HUES48 (cell line): ENCODE data around the gene SENP7.
"Not testable (repeated sequence)": the region's sequence is repeated elsewhere in the genome, so short reads cannot be mapped to it uniquely, and the experiment has no call there.

Experiments used
- H3K27ac ChIP-seq: one replicate; pipeline ENCODE4 v1.7.0; 2013; ENCODE audit warnings: low read depth, low read length, inconsistent platforms
- H3K27me3 ChIP-seq: 2 replicates; pipeline ENCODE4 v1.6.1; 2013; ENCODE audit warnings: mild to moderate bottlenecking, low read length; ENCODE audit not compliant: control insufficient read depth, insufficient read depth
- H3K36me3 ChIP-seq: 2 replicates; pipeline ENCODE4 v1.6.1; 2013; ENCODE audit warnings: low read length; ENCODE audit not compliant: control insufficient read depth, insufficient read depth
- H3K4me1 ChIP-seq: 2 replicates; pipeline ENCODE4 v1.6.1; 2013; ENCODE audit warnings: mild to moderate bottlenecking, low read length; ENCODE audit not compliant: control insufficient read depth, insufficient read depth
- H3K4me3 ChIP-seq: 2 replicates; pipeline ENCODE4 v1.5.1; 2013; ENCODE audit warnings: mild to moderate bottlenecking, low read depth, low read length
- H3K9ac ChIP-seq: 2 replicates; pipeline ENCODE4 v1.6.1; 2013; ENCODE audit warnings: mild to moderate bottlenecking, low read depth, low read length, moderate library complexity
- H3K9me3 ChIP-seq: 2 replicates; pipeline ENCODE4 v1.6.1; 2013; ENCODE audit warnings: low read length; ENCODE audit not compliant: control insufficient read depth, insufficient read depth

SENP7 gene, protein sequence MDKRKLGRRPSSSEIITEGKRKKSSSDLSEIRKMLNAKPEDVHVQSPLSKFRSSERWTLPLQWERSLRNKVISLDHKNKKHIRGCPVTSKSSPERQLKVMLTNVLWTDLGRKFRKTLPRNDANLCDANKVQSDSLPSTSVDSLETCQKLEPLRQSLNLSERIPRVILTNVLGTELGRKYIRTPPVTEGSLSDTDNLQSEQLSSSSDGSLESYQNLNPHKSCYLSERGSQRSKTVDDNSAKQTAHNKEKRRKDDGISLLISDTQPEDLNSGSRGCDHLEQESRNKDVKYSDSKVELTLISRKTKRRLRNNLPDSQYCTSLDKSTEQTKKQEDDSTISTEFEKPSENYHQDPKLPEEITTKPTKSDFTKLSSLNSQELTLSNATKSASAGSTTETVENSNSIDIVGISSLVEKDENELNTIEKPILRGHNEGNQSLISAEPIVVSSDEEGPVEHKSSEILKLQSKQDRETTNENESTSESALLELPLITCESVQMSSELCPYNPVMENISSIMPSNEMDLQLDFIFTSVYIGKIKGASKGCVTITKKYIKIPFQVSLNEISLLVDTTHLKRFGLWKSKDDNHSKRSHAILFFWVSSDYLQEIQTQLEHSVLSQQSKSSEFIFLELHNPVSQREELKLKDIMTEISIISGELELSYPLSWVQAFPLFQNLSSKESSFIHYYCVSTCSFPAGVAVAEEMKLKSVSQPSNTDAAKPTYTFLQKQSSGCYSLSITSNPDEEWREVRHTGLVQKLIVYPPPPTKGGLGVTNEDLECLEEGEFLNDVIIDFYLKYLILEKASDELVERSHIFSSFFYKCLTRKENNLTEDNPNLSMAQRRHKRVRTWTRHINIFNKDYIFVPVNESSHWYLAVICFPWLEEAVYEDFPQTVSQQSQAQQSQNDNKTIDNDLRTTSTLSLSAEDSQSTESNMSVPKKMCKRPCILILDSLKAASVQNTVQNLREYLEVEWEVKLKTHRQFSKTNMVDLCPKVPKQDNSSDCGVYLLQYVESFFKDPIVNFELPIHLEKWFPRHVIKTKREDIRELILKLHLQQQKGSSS

DNA sequence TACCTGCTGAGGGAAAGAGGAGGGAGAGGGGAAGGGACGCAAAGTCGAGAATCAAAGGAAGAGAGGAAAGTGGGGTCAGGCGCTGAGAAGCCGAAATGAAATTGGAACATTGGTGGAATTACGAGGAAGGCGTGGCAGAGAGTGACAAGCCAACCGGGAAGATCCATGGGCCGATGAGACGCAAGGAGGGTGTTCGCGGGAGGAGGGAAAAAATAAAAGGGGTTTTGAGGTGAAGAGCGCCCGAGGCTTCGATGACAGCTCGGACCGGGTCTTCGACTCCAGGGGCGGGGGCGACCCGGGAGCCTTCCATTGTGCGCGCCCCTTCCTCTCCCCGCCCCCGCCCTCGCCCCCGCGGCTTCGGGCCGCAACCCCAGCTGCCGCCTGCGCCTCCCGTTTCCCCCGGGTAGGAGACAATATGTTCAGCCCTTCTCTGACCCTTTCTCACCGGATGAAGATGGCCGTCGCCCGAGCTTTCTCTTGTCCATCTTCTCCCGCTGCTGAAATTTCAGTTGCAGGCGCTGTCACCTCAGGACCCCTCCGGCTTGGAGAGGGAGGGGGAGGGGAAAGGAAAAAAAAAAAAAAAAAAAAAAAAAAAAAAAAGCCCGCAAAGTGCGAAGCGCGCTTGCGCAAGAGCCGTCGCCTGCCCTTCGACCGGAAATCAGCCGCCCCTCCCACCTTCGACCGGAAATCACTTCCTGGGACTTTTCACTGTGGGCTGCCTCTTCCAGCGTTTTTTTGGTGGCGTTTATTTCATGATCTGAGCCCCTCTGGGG, at the start of gene SENP7:
Gene SENP7, minus strand, starts transcription at position 567 of the 773 bp plus-strand sequence. Its CDS starts 82 bp downstream, at position 485.
- no peaks in the 10 kb centered on the region for H3K27me3 ChIP-seq
- peaks cover 16% of the 10 kb centered on the region for H3K4me1 ChIP-seq
- peak within 1 kb of the TSS; percentile 91 for H3K4me3 ChIP-seq
- peak within 1 kb of the TSS; percentile 37 for H3K9ac ChIP-seq
- no peaks in the 10 kb centered on the region for H3K36me3 ChIP-seq
- H3K27ac ChIP-seq: peak within 1 kb of the TSS; percentile 91
- no peaks in the 10 kb centered on the region for H3K9me3 ChIP-seq

DNA sequence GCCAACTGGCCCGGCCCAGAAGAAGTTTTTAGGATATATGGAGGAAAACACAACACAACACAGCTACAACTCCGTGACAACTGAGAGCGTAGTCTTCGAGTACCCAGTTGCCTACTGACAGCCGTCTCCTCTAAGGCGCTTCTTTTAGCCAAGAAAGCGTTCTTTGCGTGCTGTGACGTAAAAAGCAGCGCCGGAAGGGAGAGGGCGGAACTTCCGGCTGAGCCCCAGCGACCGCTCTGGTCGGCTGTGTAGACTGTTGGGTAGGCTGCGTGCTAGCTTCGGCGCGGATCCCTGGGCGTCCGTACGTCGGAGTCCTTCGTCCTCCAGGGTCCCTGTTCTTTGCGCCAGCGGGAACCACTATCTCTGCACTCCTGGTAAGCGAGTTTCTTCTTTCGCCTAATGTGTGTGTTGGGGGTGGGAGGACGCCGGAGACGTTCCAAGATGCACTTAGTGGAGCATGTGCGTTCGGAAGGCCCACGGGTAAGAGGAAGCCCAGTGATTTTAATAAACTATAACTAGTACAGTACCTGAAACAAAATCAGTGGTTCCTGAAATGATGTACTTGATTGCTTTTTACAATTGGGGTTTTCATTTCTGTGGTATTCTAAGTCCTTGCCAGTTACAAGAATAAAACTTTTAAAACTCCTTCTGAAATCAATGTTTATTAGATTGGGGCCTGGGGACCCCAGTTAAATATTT, 48.8 kb upstream of the SENP7 start, which contains the start of gene TRMT10C:
Gene TRMT10C, plus strand, starts transcription at position 239 of the 699 bp plus-strand sequence. CDS start 2,914 bp downstream, outside the sequence.
- Histone ChIP-seq H3K4me3 (peak within 1 kb of the TSS; percentile 89), H3K27ac (peak within 1 kb of the TSS; percentile 93), H3K9ac (peak within 1 kb of the TSS; percentile 86), H3K27me3 (no peaks in the 10 kb centered on the region), H3K36me3 (peaks cover 34% of the 10 kb centered on the region), H3K9me3 (no peaks in the 10 kb centered on the region), H3K4me1 (peaks cover 4% of the 10 kb centered on the region; the same call in 1 of the 2 replicates)

DNA sequence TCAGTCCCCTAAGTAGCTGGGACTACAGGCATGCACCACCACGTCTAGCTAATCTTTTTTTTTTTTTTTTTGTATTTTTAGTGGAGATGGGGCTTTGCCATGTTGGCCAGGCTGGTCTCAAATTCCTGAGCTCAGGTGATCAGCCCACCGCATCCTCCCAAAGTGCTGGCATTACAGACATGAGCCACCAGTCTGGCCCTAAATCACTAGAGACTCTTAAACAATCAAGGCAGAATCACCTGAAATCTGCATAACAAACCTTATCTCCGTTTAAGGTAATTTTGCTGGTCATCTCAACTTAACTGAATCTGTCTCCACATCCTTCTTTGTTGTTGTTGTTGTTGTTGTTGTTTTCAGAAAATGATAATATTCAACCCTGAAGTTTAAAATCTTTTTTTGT, 43.1 kb upstream of the SENP7 start:
- Histone ChIP-seq H3K27ac (no peak overlapping the region), H3K4me1 (peaks cover 11% of the 10 kb centered on the region), H3K36me3 (no peaks in the 10 kb centered on the region), H3K9ac (no peak overlapping the region), H3K27me3 (no peaks in the 10 kb centered on the region), H3K9me3 (peaks cover 10% of the 10 kb centered on the region; the same call in 1 of the 2 replicates), H3K4me3 (no peak overlapping the region)

DNA sequence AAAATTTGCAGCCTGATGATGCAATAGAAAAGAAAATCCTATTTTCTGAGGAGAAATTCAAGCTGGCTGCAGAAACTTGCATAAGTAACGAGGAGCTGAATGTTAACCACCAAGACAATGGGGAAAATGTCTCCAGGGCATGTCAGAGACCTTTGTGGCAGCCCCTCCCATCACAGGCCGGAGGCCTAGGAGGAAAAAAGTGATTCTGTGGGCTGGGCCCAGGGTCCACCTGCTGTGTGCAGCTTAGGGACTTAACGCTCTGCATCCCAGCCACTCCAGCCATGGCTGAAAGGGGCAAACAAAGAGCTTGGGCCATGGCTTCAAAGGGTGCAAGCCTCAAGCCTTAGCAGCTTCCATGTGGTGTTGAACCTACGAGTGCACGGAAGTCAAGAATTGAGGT, 40.4 kb upstream of the SENP7 start:
- not testable (repeated sequence) for H3K27me3 ChIP-seq, H3K27ac ChIP-seq, H3K4me3 ChIP-seq, H3K9ac ChIP-seq, H3K36me3 ChIP-seq
- peaks cover 13% of the 10 kb centered on the region for H3K4me1 ChIP-seq
- H3K9me3 ChIP-seq: peaks cover 16% of the 10 kb centered on the region

DNA sequence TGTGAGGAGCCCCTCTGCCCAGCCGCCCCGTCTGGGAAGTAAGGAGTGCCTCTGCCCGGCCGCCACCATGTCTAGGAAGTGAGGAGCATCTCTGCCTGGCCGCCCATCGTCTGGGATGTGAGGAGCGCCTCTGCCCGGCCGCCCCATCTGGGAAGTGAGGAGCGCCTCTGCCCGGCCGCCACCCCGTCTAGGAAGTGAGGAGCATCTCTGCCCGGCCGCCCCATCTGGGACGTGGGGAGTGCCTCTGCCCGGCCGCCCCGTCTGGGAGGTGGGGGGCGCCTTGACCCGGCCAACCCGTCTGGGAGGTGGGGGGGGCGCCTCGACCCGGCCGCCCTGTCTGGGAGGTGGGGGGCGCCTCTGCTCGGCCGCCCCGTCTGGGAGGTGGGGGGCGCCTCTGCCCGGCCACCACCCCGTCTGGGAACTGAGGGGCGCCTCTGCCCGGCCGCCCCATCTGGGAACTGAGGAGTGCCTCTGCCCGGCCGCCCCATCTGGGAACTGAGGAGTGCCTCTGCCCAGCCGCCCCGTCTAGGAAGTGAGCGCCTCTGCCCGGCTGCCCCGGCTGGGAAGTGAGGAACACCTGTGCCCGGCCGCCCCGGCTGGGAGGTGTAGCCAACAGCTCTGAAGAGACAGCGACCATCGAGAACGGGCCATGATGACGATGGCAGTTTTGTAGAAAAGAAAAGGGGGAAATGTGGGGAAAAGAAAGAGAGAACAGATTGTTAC, 38.5 kb upstream of the SENP7 start:
- not testable (repeated sequence) for H3K27ac ChIP-seq, H3K27me3 ChIP-seq, H3K9ac ChIP-seq, H3K4me3 ChIP-seq, H3K36me3 ChIP-seq
- Histone ChIP-seq H3K4me1 (peaks cover 11% of the 10 kb centered on the region), H3K9me3 (peaks cover 18% of the 10 kb centered on the region)

DNA sequence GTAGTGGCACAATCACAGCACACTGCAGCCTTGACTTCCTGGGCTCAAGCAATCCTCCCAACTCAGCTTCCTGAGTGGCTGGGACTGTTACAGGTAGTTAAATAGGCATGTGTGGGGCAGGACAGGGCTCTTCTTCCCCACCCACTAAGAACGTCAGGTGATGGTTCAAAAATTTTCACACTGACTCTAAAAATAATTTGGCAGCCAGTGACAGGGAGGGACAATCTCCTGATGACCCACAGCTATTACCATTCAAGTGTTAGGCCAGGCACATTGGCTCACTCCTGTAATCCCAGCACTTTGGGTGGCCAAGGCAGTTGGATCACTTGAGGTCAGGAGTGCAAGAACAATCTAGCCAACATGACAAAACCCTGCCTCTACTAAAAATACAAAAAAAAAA, 36.5 kb upstream of the SENP7 start:
- no peak overlapping the region for H3K27ac ChIP-seq
- H3K9me3 ChIP-seq: peaks cover 16% of the 10 kb centered on the region
- no peaks in the 10 kb centered on the region for H3K27me3 ChIP-seq
- H3K36me3 ChIP-seq: no peaks in the 10 kb centered on the region
- 0 out of 2 replicates have a peak, but pooled peaks cover 2% of the 10 kb centered on the region for H3K4me1 ChIP-seq
- no peak overlapping the region for H3K9ac ChIP-seq
- no peak overlapping the region for H3K4me3 ChIP-seq

DNA sequence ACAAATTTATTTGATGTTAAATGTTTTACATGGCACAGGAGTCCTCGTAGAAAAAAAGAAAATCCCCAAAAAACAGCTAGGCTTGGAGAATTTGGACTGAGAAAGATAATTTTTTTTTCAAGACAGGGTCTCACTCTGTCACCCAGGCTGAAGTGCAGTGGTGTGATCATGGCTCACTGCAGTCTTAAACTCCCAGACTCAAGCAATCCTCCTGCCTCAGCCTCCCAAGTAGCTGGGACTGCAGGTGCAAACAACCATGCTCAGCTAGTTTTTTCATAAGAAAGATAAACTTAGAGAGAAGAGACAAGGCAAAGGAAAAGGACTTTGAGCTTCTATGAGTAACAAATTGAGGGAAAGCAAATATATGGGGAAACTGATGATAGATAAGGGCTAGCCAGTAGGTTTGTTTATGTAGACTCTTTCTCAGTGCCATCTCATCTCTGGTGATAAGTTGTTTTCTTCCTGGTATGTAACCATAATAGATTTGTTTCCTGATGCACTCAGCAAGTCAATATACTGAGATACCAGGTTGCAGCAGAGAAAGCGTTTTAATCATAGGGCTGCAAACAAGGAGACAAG, 35.6 kb upstream of the SENP7 start:
- peak overlapping the region; percentile 11 for H3K27ac ChIP-seq
- H3K9ac ChIP-seq: no peak overlapping the region
- H3K27me3 ChIP-seq: no peaks in the 10 kb centered on the region
- H3K4me3 ChIP-seq: no peak overlapping the region
- H3K9me3 ChIP-seq: peaks cover 13% of the 10 kb centered on the region
- 0 out of 2 replicates have a peak, but pooled peaks cover 2% of the 10 kb centered on the region for H3K4me1 ChIP-seq
- H3K36me3 ChIP-seq: no peaks in the 10 kb centered on the region

DNA sequence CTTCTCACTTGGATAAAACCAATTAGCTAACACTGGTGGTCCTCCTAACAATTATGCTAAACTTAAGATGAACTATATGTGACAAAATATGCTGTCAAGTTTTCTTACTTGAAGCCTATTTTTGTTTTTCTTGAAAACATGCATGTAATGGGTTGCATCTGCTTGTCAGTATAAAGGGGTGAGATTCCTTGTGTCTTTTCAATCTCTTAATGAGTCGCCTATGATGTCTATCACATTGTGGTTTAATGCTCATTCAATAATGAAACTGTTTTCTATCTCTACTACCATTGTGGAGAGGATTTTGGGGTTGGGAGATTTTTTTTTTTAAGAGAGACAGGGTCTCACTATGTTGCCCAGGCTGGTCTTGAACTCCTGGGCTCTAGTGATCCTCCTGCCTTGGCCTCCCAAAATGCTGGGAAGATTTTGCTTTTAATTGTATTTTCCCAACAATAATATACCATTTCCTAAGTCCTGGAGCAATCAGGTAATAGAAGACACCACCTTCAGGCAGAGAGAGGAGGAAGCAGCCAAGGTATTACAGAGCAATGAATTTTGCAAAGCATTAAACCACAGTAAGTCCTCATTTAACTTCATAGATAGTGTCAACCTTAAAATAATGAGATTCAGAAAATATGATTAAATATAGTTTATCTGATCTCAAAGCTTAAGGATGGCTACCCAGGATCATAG, 31.3 kb upstream of the SENP7 start:
- Histone ChIP-seq H3K4me1 (0 out of 2 replicates have a peak, but pooled peaks cover 1% of the 10 kb centered on the region), H3K4me3 (no peak overlapping the region), H3K27me3 (no peaks in the 10 kb centered on the region), H3K9me3 (peaks cover 17% of the 10 kb centered on the region), H3K9ac (no peak overlapping the region), H3K36me3 (no peaks in the 10 kb centered on the region), H3K27ac (no peak overlapping the region)

DNA sequence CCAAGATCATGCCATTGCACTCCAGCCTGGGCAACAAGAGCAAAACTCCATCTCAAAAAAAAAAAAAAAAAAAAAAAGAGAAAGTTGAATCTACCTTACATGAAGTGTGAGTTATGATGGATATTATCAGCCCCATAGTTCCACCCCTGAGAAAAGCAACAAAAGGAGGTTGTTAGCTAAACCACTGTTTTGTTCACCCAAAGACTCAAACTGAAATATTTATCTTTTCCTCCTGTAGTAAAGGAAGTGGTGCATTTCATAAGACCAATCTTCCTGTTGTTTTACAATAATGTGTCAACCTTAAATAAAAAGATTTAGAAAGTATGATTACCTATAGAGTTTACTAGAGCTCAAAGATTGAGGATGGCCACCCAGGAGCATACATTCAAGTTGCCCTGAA, 29.9 kb upstream of the SENP7 start:
- H3K4me3 ChIP-seq: no peak overlapping the region
- peaks cover 17% of the 10 kb centered on the region for H3K9me3 ChIP-seq
- no peaks in the 10 kb centered on the region for H3K36me3 ChIP-seq
- H3K9ac ChIP-seq: no peak overlapping the region
- no peak overlapping the region for H3K27ac ChIP-seq
- no peaks in the 10 kb centered on the region for H3K27me3 ChIP-seq
- H3K4me1 ChIP-seq: no peaks in the 10 kb centered on the region
